Caco-2 (cell line): ENCODE data around the gene TCEANC. TPM values are rescaled to one million over a fixed set of nuclear protein-coding genes. Genes with fewer than 3 reads are reported as not detected.

Source experiments
- BruUV-seq: library from RNA; stranded (reverse); fragments of 400-500 nt; replicated peaks from 2 replicates; lab custom pipeline; 2021; lab: Mats Ljungman, UMichigan
- CTCF ChIA-PET: fragments of 300-600 bp; sonication (Branson Sonifier 250); formaldehyde crosslinking; loops from one replicate; lab custom pipeline; 2022; ENCODE audit warnings: antibody characterized with exemption; lab: Charles Lee
- POLR2A ChIA-PET: fragments of 300-600 bp; sonication (Branson Sonifier 250); formaldehyde crosslinking; loops from one replicate; lab custom pipeline; 2022; ENCODE audit warnings: antibody characterized with exemption; lab: Charles Lee
- DNase-seq, 2 experiments: peaks; one replicate each; pipeline versions ENCODE4 v3.0.0 to v3.0.0-alpha.2; 2020 to 2022
- H3K27me3 ChIP-seq: replicated peaks from 2 replicates; pipeline ENCODE4 v1.6.0; 2011; ENCODE audit warnings: low read length; ENCODE audit not compliant: control insufficient read depth, insufficient read depth
- H3K36me3 ChIP-seq: 2 replicates; pipeline ENCODE4 v1.5.1; 2011; ENCODE audit warnings: low read length; ENCODE audit not compliant: control insufficient read depth, insufficient read depth
- H3K4me1 ChIP-seq: fragments of 250-450 bp; sonication (Bioruptor Pico); 2 replicates; pipeline ENCODE4 v1.5.1; 2020; ENCODE audit warnings: mild to moderate bottlenecking
- H3K4me3 ChIP-seq: 2 replicates; pipeline ENCODE4 v1.5.1; 2011; ENCODE audit warnings: low read depth, mild to moderate bottlenecking, control low read depth, low read length
- H3K9me3 ChIP-seq: fragments of 250-450 bp; sonication (Bioruptor Pico); 2 replicates; pipeline ENCODE4 v1.5.1; 2020; ENCODE audit warnings: mild to moderate bottlenecking, moderate library complexity
- H3K27ac Mint-ChIP-seq: one replicate; pipeline ENCODE4 v1.8.0; 2022; ENCODE audit warnings: mixed read lengths; ENCODE audit not compliant: unreplicated experiment
- H3K27me3 Mint-ChIP-seq: one replicate; pipeline ENCODE4 v1.8.0; 2022; ENCODE audit warnings: mixed read lengths; ENCODE audit not compliant: insufficient read depth, unreplicated experiment
- H3K36me3 Mint-ChIP-seq: one replicate; pipeline ENCODE4 v1.8.0; 2022; ENCODE audit warnings: mild to moderate bottlenecking, mixed read lengths; ENCODE audit not compliant: insufficient read depth, unreplicated experiment
- H3K4me1 Mint-ChIP-seq: one replicate; pipeline ENCODE4 v1.8.0; 2022; ENCODE audit warnings: low read depth, mixed read lengths; ENCODE audit not compliant: unreplicated experiment
- H3K4me3 Mint-ChIP-seq: one replicate; pipeline ENCODE4 v1.8.0; 2022; ENCODE audit warnings: mild to moderate bottlenecking, moderate library complexity, mixed read lengths; ENCODE audit not compliant: unreplicated experiment
- H3K9me3 Mint-ChIP-seq: one replicate; pipeline ENCODE4 v1.8.0; 2022; ENCODE audit warnings: mixed read lengths; ENCODE audit not compliant: unreplicated experiment
- CTCF ChIP-seq, 2 experiments: fragments of 200-600 bp in 1 of 2; IDR thresholded peaks; 1 replicate in 1 of 2; 2 replicates in 1 of 2; pipeline versions ENCODE4 v1.5.1 to v1.8.0; 2011 to 2022; ENCODE audit warnings: antibody characterized with exemption in 1 of 2, control low read depth in 1 of 2, inconsistent platforms in 1 of 2, low read depth in 1 of 2, low read length in 1 of 2, mild to moderate bottlenecking in 1 of 2, moderate library complexity in 1 of 2; ENCODE audit not compliant: insufficient read depth in 1 of 2, severe bottlenecking in 1 of 2, unreplicated experiment in 1 of 2
- intact Hi-C: fragments of 100-400 bp; cut with micrococcal nuclease; formaldehyde crosslinking; loops from one replicate; pipeline ENCODE4 v1.10.0; 2022; ENCODE audit not compliant: unreplicated experiment
- total RNA-seq: library from RNA; stranded (reverse); gene quantifications from 2 replicates; pipeline ENCODE4 v1.2.3, GENCODE V29; 2022

Gene TCEANC
- total RNA-seq, 1 experiment from 2014 or later = 1.6 TPM

- POLR2A ChIA-PET = no interaction called here
- H3K4me3 Mint-ChIP-seq = no peak overlapping the region
- H3K9me3 ChIP-seq = no peaks in the 10 kb centered on the region
- CTCF ChIA-PET = no interaction called here
- no peak overlapping the region for H3K27ac Mint-ChIP-seq
- H3K27me3 ChIP-seq = no peaks in the 10 kb centered on the region
- no peaks in the 10 kb centered on the region for H3K27me3 Mint-ChIP-seq
- no peak overlapping the region for H3K4me3 ChIP-seq
- peaks cover 34% of the 10 kb centered on the region for H3K4me1 Mint-ChIP-seq
- H3K36me3 Mint-ChIP-seq = peaks cover 30% of the 10 kb centered on the region
- TF ChIP-seq CTCF (IDR thresholded peaks at IDR 0.05; ENCODE audit: insufficient read depth in 1 of 2, low read depth in 1 of 2, low read length in 1 of 2, severe bottlenecking in 1 of 2, unreplicated experiment in 1 of 2) = no peak
- no peaks in the 10 kb centered on the region for H3K36me3 ChIP-seq
- no TSS peak for BruUV-seq
- H3K4me1 ChIP-seq = no peaks in the 10 kb centered on the region; the same call in 1 of the 2 replicates
- intact Hi-C loops = no loop called here
- H3K9me3 Mint-ChIP-seq = no peaks in the 10 kb centered on the region
- no peak for DNase-seq
Measured at GRCh38 chrX:13697976-13698375, 45.0 kb downstream of the TCEANC start.

- CTCF ChIA-PET = no interaction called here
Measured at GRCh38 chrX:13698432-13698831, 45.5 kb downstream of the TCEANC start.

GRCh38 chrX:13699183-13699826 lies 46.4 kb downstream of the TCEANC start:
- intact Hi-C loops = no loop called here
- POLR2A ChIA-PET = no interaction called here
- Mint-ChIP-seq H3K36me3 (peaks cover 26% of the 10 kb centered on the region), H3K9me3 (no peaks in the 10 kb centered on the region), H3K27me3 (no peaks in the 10 kb centered on the region), H3K4me3 (no peak overlapping the region), H3K27ac (no peak overlapping the region), H3K4me1 (peaks cover 27% of the 10 kb centered on the region)
- CTCF ChIA-PET = no interaction called here
- no peak overlapping the region for H3K4me3 ChIP-seq
- no peaks in the 10 kb centered on the region for H3K36me3 ChIP-seq
- H3K9me3 ChIP-seq = no peaks in the 10 kb centered on the region
- no peak for TF ChIP-seq CTCF (IDR thresholded peaks at IDR 0.05; ENCODE audit: insufficient read depth in 1 of 2, low read depth in 1 of 2, low read length in 1 of 2, severe bottlenecking in 1 of 2, unreplicated experiment in 1 of 2)
- no peaks in the 10 kb centered on the region for H3K4me1 ChIP-seq
- no peak for DNase-seq
- no peaks in the 10 kb centered on the region for H3K27me3 ChIP-seq
- no TSS peak for BruUV-seq

More at GRCh38 chrX:13698432-13698831, 45.5 kb downstream of the TCEANC start:
- Mint-ChIP-seq H3K27ac (no peak overlapping the region), H3K27me3 (no peaks in the 10 kb centered on the region), H3K9me3 (no peaks in the 10 kb centered on the region), H3K4me3 (no peak overlapping the region), H3K36me3 (peaks cover 26% of the 10 kb centered on the region), H3K4me1 (peaks cover 30% of the 10 kb centered on the region)
- POLR2A ChIA-PET = no interaction called here
- Histone ChIP-seq H3K4me1 (no peaks in the 10 kb centered on the region; the same call in 1 of the 2 replicates), H3K27me3 (no peaks in the 10 kb centered on the region), H3K9me3 (no peaks in the 10 kb centered on the region), H3K36me3 (no peaks in the 10 kb centered on the region), H3K4me3 (no peak overlapping the region)
- TF ChIP-seq CTCF (IDR thresholded peaks at IDR 0.05; ENCODE audit: insufficient read depth in 1 of 2, low read depth in 1 of 2, low read length in 1 of 2, severe bottlenecking in 1 of 2, unreplicated experiment in 1 of 2) = no peak
- intact Hi-C loops = no loop called here
- DNase-seq = no peak
- BruUV-seq = no TSS peak
